Activated CD8-positive, alpha-beta T cell treated with anti-CD3 and anti-CD28 coated beads, Interleukin-2, amount 10 ng/mL, durations not matched to agents 7 days and 5 days (primary cell): ENCODE results near the gene STARD3. TPM values are rescaled to one million over a fixed set of nuclear protein-coding genes. Genes with fewer than 3 reads are reported as not detected.

ENCODE experiments used
- ATAC-seq: fragments of 150-1000 bp; cut with Tn5 transposase; one replicate; pipeline ENCODE4 v1.10.0; 2021; ENCODE audit warnings: moderate library complexity
- CTCF ChIA-PET: fragments of 350-600 bp; sonication (Branson Sonifier 250); formaldehyde crosslinking; loops from one replicate; lab custom pipeline; 2021; ENCODE audit warnings: antibody characterized with exemption; lab: Charles Lee
- POLR2A ChIA-PET: fragments of 350-600 bp; sonication (Branson Sonifier 250); formaldehyde crosslinking; loops from one replicate; lab custom pipeline; 2021; ENCODE audit warnings: antibody characterized with exemption; lab: Charles Lee
- DNase-seq: peaks from one replicate; pipeline ENCODE4 v3.0.0-alpha.2; 2020
- H3K27ac Mint-ChIP-seq: one replicate; pipeline ENCODE4 v1.8.0; 2021; ENCODE audit warnings: mild to moderate bottlenecking, mixed read lengths
- H3K27me3 Mint-ChIP-seq: one replicate; pipeline ENCODE4 v1.8.0; 2021; ENCODE audit warnings: low read depth, mixed read lengths
- H3K36me3 Mint-ChIP-seq: one replicate; pipeline ENCODE4 v1.8.0; 2021; ENCODE audit warnings: low read depth, mixed read lengths
- H3K4me1 Mint-ChIP-seq: one replicate; pipeline ENCODE4 v1.8.0; 2021; ENCODE audit warnings: low read depth, mixed read lengths
- H3K4me3 Mint-ChIP-seq: one replicate; pipeline ENCODE4 v1.8.0; 2021; ENCODE audit warnings: mild to moderate bottlenecking, mixed read lengths
- H3K9me3 Mint-ChIP-seq: one replicate; pipeline ENCODE4 v1.8.0; 2022; ENCODE audit warnings: mixed read lengths; ENCODE audit not compliant: insufficient read depth
- total RNA-seq, 2 experiments: library from RNA; stranded (reverse); gene quantifications; one replicate each; pipeline ENCODE4 v1.2.3, GENCODE V29; 2021

STARD3 gene
- total RNA-seq, 2 experiments from 2014 or later, result 69.0 to 72.1 TPM

- no peak for DNase-seq
- no peaks in the 10 kb centered on the region for H3K27me3 Mint-ChIP-seq
- no peaks in the 10 kb centered on the region for H3K9me3 Mint-ChIP-seq
- POLR2A ChIA-PET, result no interaction called here
- no peaks in the 10 kb centered on the region for H3K36me3 Mint-ChIP-seq
- CTCF ChIA-PET, result interaction anchor here (2.6 kb wide), 1 partner anchor 18 kb away, joined by 9 read pairs; the partner anchor contains the start of gene MIEN1
- H3K27ac Mint-ChIP-seq, result no peak overlapping the region
- no peak overlapping the region for H3K4me3 Mint-ChIP-seq
- ATAC-seq, result no peak
- H3K4me1 Mint-ChIP-seq, result peaks cover 6% of the 10 kb centered on the region
These were observed 74.9 kb downstream of the STARD3 start for GRCh38 chr17:39711851-39712250.

Other genes starting within 250 kb of the STARD3 start
- gene FBXL20, start 235.5 kb upstream of the STARD3 start, total RNA-seq, result 10 to 100 TPM; 11.2 to 11.8 TPM
- 10 to 100 TPM; 52.8 to 53.2 TPM for gene MED1, start 185.9 kb upstream of the STARD3 start, total RNA-seq
- 10 to 100 TPM; 77.5 TPM for gene CDK12, start 175.7 kb upstream of the STARD3 start, total RNA-seq
- gene NEUROD2, start 29.2 kb upstream of the STARD3 start, total RNA-seq, result not detected
- gene PPP1R1B, start 10.2 kb upstream of the STARD3 start, total RNA-seq, result not detected
- 1 to 10 TPM; 1.3 to 1.8 TPM for gene TCAP, start 28.2 kb downstream of the STARD3 start, total RNA-seq
- not detected for gene PNMT, start 31.3 kb downstream of the STARD3 start, total RNA-seq
- gene PGAP3, start 50.9 kb downstream of the STARD3 start, total RNA-seq, result 10 to 100 TPM; 12.3 to 14.7 TPM
- 1 to 10 TPM; 2.1 to 3.0 TPM for gene ERBB2, start 62.9 kb downstream of the STARD3 start, total RNA-seq
- gene MIEN1, start 93.4 kb downstream of the STARD3 start, total RNA-seq, result 10 to 100 TPM; 44.0 to 44.6 TPM
- under 1 TPM in 1 of 2 experiments, not detected in 1; 0.37 TPM for gene GRB7, start 100.8 kb downstream of the STARD3 start, total RNA-seq
- 10 to 100 TPM; 31.1 to 31.9 TPM for gene IKZF3, start 227.2 kb downstream of the STARD3 start, total RNA-seq
- not detected for gene ZPBP2, start 231.1 kb downstream of the STARD3 start, total RNA-seq